PC-3 (cell line): ENCODE measurements around the gene ALKBH1. TPM values are rescaled to one million over a fixed set of nuclear protein-coding genes. Genes with fewer than 3 reads are reported as not detected.

Experiments
- ATAC-seq: fragments of 200-7000 bp; cut with Tn5 transposase; 2 replicates; pipeline ENCODE4 v1.9.1; 2020; ENCODE audit warnings: mild to moderate bottlenecking, moderate library complexity
- BruUV-seq: library from RNA; stranded (reverse); fragments of 400-500 nt; replicated peaks from 2 replicates; lab custom pipeline; 2021; lab: Mats Ljungman, UMichigan
- CTCF ChIA-PET: fragments of 300-600 bp; sonication (Branson Sonifier 250); formaldehyde crosslinking; loops from one replicate; lab custom pipeline; 2022; ENCODE audit warnings: antibody characterized with exemption; lab: Charles Lee
- POLR2A ChIA-PET: fragments of 300-600 bp; sonication (Branson Sonifier 250); formaldehyde crosslinking; loops from one replicate; lab custom pipeline; 2022; ENCODE audit warnings: antibody characterized with exemption; ENCODE audit not compliant: unreplicated experiment; lab: Charles Lee
- DNase-seq: peaks from one replicate; pipeline ENCODE4 v3.0.0-alpha.2; 2015
- H2AFZ ChIP-seq: fragments of 300-600 bp; sonication (generic); 2 replicates; pipeline ENCODE4 v1.6.0; 2016; ENCODE audit warnings: antibody characterized with exemption, low read length
- H3F3A ChIP-seq: fragments of 300-600 bp; sonication (generic); one replicate; pipeline ENCODE4 v1.6.0; 2017; ENCODE audit warnings: antibody characterized with exemption, low read length, control low read depth, mild to moderate bottlenecking; ENCODE audit not compliant: unreplicated experiment
- H3K27ac ChIP-seq: fragments of 300-600 bp; sonication (generic); 2 replicates; pipeline ENCODE4 v1.5.1; 2016; ENCODE audit warnings: mild to moderate bottlenecking, low read length
- H3K27me3 ChIP-seq: fragments of 300-600 bp; sonication (generic); 2 replicates; pipeline ENCODE4 v1.6.1; 2016; ENCODE audit warnings: low read length, mixed read lengths
- H3K36me3 ChIP-seq: fragments of 300-600 bp; sonication (generic); 2 replicates; pipeline ENCODE4 v1.6.1; 2016; ENCODE audit warnings: low read depth, mixed run types, low read length, mixed read lengths
- H3K4me1 ChIP-seq: fragments of 300-600 bp; sonication (generic); 2 replicates; pipeline ENCODE4 v1.5.1; 2016; ENCODE audit warnings: low read length; ENCODE audit not compliant: insufficient read depth
- H3K4me2 ChIP-seq: fragments of 300-600 bp; sonication (generic); 2 replicates; pipeline ENCODE4 v1.6.0; 2016; ENCODE audit warnings: low read length
- H3K4me3 ChIP-seq: fragments of 300-600 bp; sonication (generic); 2 replicates; pipeline ENCODE4 v1.5.1; 2016; ENCODE audit warnings: mild to moderate bottlenecking, low read length, mixed read lengths
- H3K79me2 ChIP-seq: fragments of 300-600 bp; sonication (generic); 2 replicates; pipeline ENCODE4 v1.6.1; 2017; ENCODE audit warnings: low read length, mixed read lengths
- H3K9ac ChIP-seq: fragments of 300-600 bp; sonication (generic); 2 replicates; pipeline ENCODE4 v1.6.0; 2016; ENCODE audit warnings: mild to moderate bottlenecking, low read length
- H3K9me2 ChIP-seq: fragments of 300-600 bp; sonication (generic); replicated peaks from 2 replicates; pipeline ENCODE4 v1.6.1; 2016; ENCODE audit warnings: mixed run types, low read length, mixed read lengths
- H3K9me3 ChIP-seq: fragments of 300-600 bp; sonication (generic); 2 replicates; pipeline ENCODE4 v1.6.1; 2016; ENCODE audit warnings: low read length, mixed read lengths
- H4K20me1 ChIP-seq: fragments of 300-600 bp; sonication (generic); 2 replicates; pipeline ENCODE4 v1.6.1; 2016; ENCODE audit warnings: low read length, mixed read lengths
- EZH2 ChIP-seq: fragments of 300-600 bp; sonication (generic); IDR thresholded peaks from one replicate; pipeline ENCODE4 v1.6.1; 2017; ENCODE audit warnings: antibody characterized with exemption, mild to moderate bottlenecking, low read length; ENCODE audit not compliant: unreplicated experiment
- EZH2phosphoT487 ChIP-seq: fragments of 300-600 bp; sonication (generic); IDR thresholded peaks from 2 replicates; pipeline ENCODE4 v1.6.1; 2018; ENCODE audit warnings: mild to moderate bottlenecking, antibody characterized with exemption, low read length, borderline replicate concordance
- intact Hi-C: fragments of 100-400 bp; cut with micrococcal nuclease; formaldehyde crosslinking; loops from 2 replicates; pipeline ENCODE4 v1.9.0; 2023
- total RNA-seq: library from RNA; depleted of rRNA; stranded (reverse); fragments of >200 nt; gene quantifications from 2 replicates; pipeline ENCODE4 v1.2.3, GENCODE V29; 2014
- TF ChIP-seq, protein P1 (sequence below): fragments of 300-600 bp; sonication (generic); conservative IDR thresholded peaks from 2 replicates; pipeline ENCODE4 v1.5.1; 2017; ENCODE audit warnings: antibody characterized with exemption, low read depth, mild to moderate bottlenecking, low read length

Gene ALKBH1
- total RNA-seq, 1 experiment from 2014 or later: 9.7 TPM

DNA sequence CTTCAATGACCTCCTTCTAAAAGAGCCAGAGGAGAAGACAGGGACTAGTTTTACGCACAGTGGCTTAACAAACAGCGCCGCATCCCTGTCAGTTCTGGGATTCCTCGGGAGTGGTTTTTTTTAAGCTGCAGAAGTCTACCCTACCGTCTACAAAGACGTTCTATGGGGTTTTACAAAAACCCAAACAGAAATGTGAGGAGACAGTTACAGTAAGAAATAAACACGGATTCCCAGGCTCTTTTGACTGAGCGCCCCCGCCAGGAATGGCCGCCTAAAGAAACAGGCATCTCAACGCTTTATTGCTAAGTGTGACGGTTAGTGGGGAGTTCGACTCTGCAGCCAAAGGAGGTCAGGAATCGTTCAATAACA lies 484 bp downstream of the ALKBH1 start:
- Histone ChIP-seq H3K4me2 (peak overlapping the region; percentile 81), H3K4me3 (peak overlapping the region; percentile 95), H3K9me3 (no peaks in the 10 kb centered on the region), H3K27me3 (no peaks in the 10 kb centered on the region), H3K4me1 (peaks cover 18% of the 10 kb centered on the region), H2AFZ (peak overlapping the region; percentile 90), H3K9me2 (no peaks in the 10 kb centered on the region), H3K27ac (peak overlapping the region; percentile 19; the same call in 1 of the 2 replicates), H3K79me2 (peaks cover 73% of the 10 kb centered on the region), H3K36me3 (peaks cover 33% of the 10 kb centered on the region), H3F3A (no peaks in the 10 kb centered on the region), H3K9ac (peak overlapping the region; percentile 89), H4K20me1 (peaks cover 26% of the 10 kb centered on the region)
- ChIA-PET CTCF (interaction anchor here (0.5 to 0.7 kb wide), 3 partner anchors 154 to 249 kb away, joined by 4 to 5 read pairs (median 4); no protein-coding TSS in a partner anchor), POLR2A (interaction anchor here (0.5 to 0.6 kb wide), 2 partner anchors 114 to 1913 kb away, joined by 3 read pairs; no protein-coding TSS in a partner anchor)
- ATAC-seq: peak; percentile 62
- intact Hi-C loops: no loop called here
- TF ChIP-seq, protein P1, sequence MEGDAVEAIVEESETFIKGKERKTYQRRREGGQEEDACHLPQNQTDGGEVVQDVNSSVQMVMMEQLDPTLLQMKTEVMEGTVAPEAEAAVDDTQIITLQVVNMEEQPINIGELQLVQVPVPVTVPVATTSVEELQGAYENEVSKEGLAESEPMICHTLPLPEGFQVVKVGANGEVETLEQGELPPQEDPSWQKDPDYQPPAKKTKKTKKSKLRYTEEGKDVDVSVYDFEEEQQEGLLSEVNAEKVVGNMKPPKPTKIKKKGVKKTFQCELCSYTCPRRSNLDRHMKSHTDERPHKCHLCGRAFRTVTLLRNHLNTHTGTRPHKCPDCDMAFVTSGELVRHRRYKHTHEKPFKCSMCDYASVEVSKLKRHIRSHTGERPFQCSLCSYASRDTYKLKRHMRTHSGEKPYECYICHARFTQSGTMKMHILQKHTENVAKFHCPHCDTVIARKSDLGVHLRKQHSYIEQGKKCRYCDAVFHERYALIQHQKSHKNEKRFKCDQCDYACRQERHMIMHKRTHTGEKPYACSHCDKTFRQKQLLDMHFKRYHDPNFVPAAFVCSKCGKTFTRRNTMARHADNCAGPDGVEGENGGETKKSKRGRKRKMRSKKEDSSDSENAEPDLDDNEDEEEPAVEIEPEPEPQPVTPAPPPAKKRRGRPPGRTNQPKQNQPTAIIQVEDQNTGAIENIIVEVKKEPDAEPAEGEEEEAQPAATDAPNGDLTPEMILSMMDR: peak; percentile 63
- no peak for TF ChIP-seq EZH2
- BruUV-seq: TSS peak; percentile 77
- DNase-seq: peak; percentile 48

DNA sequence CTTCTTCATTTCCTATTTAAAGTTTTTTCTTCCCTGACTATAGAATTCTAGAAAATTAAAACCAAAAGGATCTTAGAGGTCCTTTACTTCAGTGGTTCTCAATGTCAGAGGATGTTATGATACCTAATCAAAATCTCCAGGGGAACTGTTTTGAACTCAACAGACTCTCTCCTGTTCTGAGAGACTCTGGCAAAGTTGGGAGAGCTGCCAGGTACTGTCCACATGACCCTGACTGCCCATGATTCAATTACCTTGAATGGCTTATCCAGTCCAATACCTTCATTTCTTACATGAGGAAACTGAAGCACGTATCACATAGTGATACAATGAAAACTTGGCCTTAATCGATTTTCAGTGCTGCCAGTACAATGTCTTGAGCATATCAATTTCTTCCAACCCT lies 16.6 kb downstream of the ALKBH1 start:
- CTCF ChIA-PET: no interaction called here
- no peaks in the 10 kb centered on the region for H3K27me3 ChIP-seq

GRCh38 chr14:77682158-77682553 lies 25.7 kb downstream of the ALKBH1 start:
- H3F3A ChIP-seq: peaks cover 13% of the 10 kb centered on the region

More for the DNA sequence above, 16.6 kb downstream of the ALKBH1 start:
- peaks cover 33% of the 10 kb centered on the region for H3K36me3 ChIP-seq
- ATAC-seq (no peak), DNase-seq (no peak)
- H3K27ac ChIP-seq: no peak overlapping the region
- POLR2A ChIA-PET: no interaction called here
- H3K9me2 ChIP-seq: no peaks in the 10 kb centered on the region
- H3K79me2 ChIP-seq: no peaks in the 10 kb centered on the region
- no peak overlapping the region for H3K9ac ChIP-seq
- H4K20me1 ChIP-seq: 0 out of 2 replicates have a peak, but pooled peaks cover 5% of the 10 kb centered on the region
- no peak overlapping the region for H3K4me3 ChIP-seq
- BruUV-seq: no TSS peak
- H3F3A ChIP-seq: no peaks in the 10 kb centered on the region
- no peak overlapping the region for H2AFZ ChIP-seq
- intact Hi-C loops: no loop called here
- no peak overlapping the region for H3K4me2 ChIP-seq
- H3K9me3 ChIP-seq: no peaks in the 10 kb centered on the region
- TF ChIP-seq, protein P1: no peak
- TF ChIP-seq EZH2 (no peak), EZH2phosphoT487 (no peak)
- H3K4me1 ChIP-seq: no peaks in the 10 kb centered on the region

More at GRCh38 chr14:77682158-77682553, 25.7 kb downstream of the ALKBH1 start:
- BruUV-seq: no TSS peak
- Histone ChIP-seq H3K79me2 (no peaks in the 10 kb centered on the region), H3K4me2 (peak overlapping the region; percentile 56), H2AFZ (no peak overlapping the region), H3K27ac (peak overlapping the region; percentile 85), H4K20me1 (peaks cover 11% of the 10 kb centered on the region; the same call in 1 of the 2 replicates), H3K36me3 (peaks cover 9% of the 10 kb centered on the region; the same call in 1 of the 2 replicates), H3K4me1 (peaks cover 19% of the 10 kb centered on the region), H3K9me2 (no peaks in the 10 kb centered on the region), H3K4me3 (no peak overlapping the region), H3K9me3 (no peaks in the 10 kb centered on the region), H3K9ac (no peak overlapping the region), H3K27me3 (no peaks in the 10 kb centered on the region)
- DNase-seq (peak; percentile 78), ATAC-seq (peak; percentile 92)
- TF ChIP-seq, protein P1: no peak
- TF ChIP-seq EZH2phosphoT487: no peak
- TF ChIP-seq EZH2: no peak
- ChIA-PET CTCF (interaction anchor here (0.5 kb wide), 1 partner anchor 419 kb away, joined by 4 read pairs; no protein-coding TSS in a partner anchor), POLR2A (no interaction called here)
- intact Hi-C loops: loop anchor here (2.0 kb wide), 1 partner anchor 17 kb away; no protein-coding TSS in a partner anchor
